ENCODE measurements around the gene KRT85.

- TF ChIP-seq POLR2A (IDR thresholded peaks at IDR 0.05; ENCODE audit: low read length) (no peak), GATA1 (IDR thresholded peaks at IDR 0.05; ENCODE audit: low read depth, low read length) (no peak)
Observed at GRCh38 chr12:52379536-52379935, 12.3 kb upstream of the KRT85 start.
